LHCN-M2 (cell line): Measurements from ENCODE around the gene SPRED3. TPM values are rescaled to one million over a fixed set of nuclear protein-coding genes. Genes with fewer than 3 reads are reported as not detected.
"Not testable (repeated sequence)": the region's sequence is repeated elsewhere in the genome, so short reads cannot be mapped to it uniquely, and the experiment has no call there.

Experiments
- DNase-seq: peaks from one replicate; pipeline ENCODE4 v3.0.0-alpha.2; 2012; ENCODE audit warnings: low read depth
- polyA plus RNA-seq: library from polyadenylated mRNA; unstranded; fragments of >200 nt; gene quantifications from one replicate; pipeline ENCODE4 v1.2.1, GENCODE V29; 2012; ENCODE audit warnings: missing spikeins
- total RNA-seq: library from RNA; depleted of rRNA; stranded (reverse); fragments of >200 nt; gene quantifications from 2 replicates; pipeline ENCODE4 v1.2.3, GENCODE V29; 2014; rRNA removed

SPRED3 gene
- total RNA-seq: 5.6 and 6.9 TPM in 2 replicates
- polyA plus RNA-seq: 5.9 TPM

- DNase-seq: peak; percentile 65
Measured at GRCh38 chr19:38388349-38389100, at the start of gene SPRED3. SPRED3 (plus strand) TSS chr19:38388697; CDS start chr19:38390303, 1,606 bp downstream.

GRCh38 chr19:38339011-38339410, 49.5 kb upstream of the SPRED3 start:
- not testable (repeated sequence) for DNase-seq

GRCh38 chr19:38340927-38341326, 47.6 kb upstream of the SPRED3 start:
- DNase-seq: no peak

- DNase-seq: no peak
Measured at GRCh38 chr19:38346837-38347236, 41.7 kb upstream of the SPRED3 start.

- DNase-seq: no peak
Measured at GRCh38 chr19:38350883-38351282, 37.6 kb upstream of the SPRED3 start.

GRCh38 chr19:38351865-38352395, 36.6 kb upstream of the SPRED3 start:
- no peak for DNase-seq

GRCh38 chr19:38352611-38353010, 35.9 kb upstream of the SPRED3 start:
- DNase-seq: peak; percentile 10

- DNase-seq: no peak
Measured at GRCh38 chr19:38355728-38356725, 32.5 kb upstream of the SPRED3 start.

- DNase-seq: no peak
Measured at GRCh38 chr19:38358071-38358470, 30.4 kb upstream of the SPRED3 start.

GRCh38 chr19:38359242-38360021, 29.1 kb upstream of the SPRED3 start:
- no peak for DNase-seq

- DNase-seq: no peak
Measured at GRCh38 chr19:38360351-38360750, 28.1 kb upstream of the SPRED3 start.

GRCh38 chr19:38360839-38361631, 27.5 kb upstream of the SPRED3 start:
- no peak for DNase-seq

GRCh38 chr19:38361633-38362075, 26.8 kb upstream of the SPRED3 start:
- DNase-seq: peak; percentile 51

GRCh38 chr19:38362076-38362945, 26.2 kb upstream of the SPRED3 start:
- DNase-seq: peak; percentile 52

GRCh38 chr19:38362946-38363688, 25.4 kb upstream of the SPRED3 start:
- DNase-seq: not testable (repeated sequence)

GRCh38 chr19:38367041-38367440, 21.5 kb upstream of the SPRED3 start:
- DNase-seq: no peak

GRCh38 chr19:38369584-38369983, 18.9 kb upstream of the SPRED3 start:
- no peak for DNase-seq

- DNase-seq: no peak
Measured at GRCh38 chr19:38370299-38370698, 18.2 kb upstream of the SPRED3 start.

GRCh38 chr19:38371081-38371480, 17.4 kb upstream of the SPRED3 start:
- DNase-seq: peak; percentile 27
